GM18508 (cell line): Measurements from ENCODE around the gene APLP2.
"Not testable (repeated sequence)": the region's sequence is repeated elsewhere in the genome, so short reads cannot be mapped to it uniquely, and the experiment has no call there.

Source experiments
- ATAC-seq: cut with Tn5 transposase; IDR thresholded peaks from one replicate; pipeline ENCODE4 v1.9.1; 2021; ENCODE audit warnings: moderate number of reproducible peaks; ENCODE audit not compliant: insufficient read depth, unreplicated experiment

Gene APLP2

DNA sequence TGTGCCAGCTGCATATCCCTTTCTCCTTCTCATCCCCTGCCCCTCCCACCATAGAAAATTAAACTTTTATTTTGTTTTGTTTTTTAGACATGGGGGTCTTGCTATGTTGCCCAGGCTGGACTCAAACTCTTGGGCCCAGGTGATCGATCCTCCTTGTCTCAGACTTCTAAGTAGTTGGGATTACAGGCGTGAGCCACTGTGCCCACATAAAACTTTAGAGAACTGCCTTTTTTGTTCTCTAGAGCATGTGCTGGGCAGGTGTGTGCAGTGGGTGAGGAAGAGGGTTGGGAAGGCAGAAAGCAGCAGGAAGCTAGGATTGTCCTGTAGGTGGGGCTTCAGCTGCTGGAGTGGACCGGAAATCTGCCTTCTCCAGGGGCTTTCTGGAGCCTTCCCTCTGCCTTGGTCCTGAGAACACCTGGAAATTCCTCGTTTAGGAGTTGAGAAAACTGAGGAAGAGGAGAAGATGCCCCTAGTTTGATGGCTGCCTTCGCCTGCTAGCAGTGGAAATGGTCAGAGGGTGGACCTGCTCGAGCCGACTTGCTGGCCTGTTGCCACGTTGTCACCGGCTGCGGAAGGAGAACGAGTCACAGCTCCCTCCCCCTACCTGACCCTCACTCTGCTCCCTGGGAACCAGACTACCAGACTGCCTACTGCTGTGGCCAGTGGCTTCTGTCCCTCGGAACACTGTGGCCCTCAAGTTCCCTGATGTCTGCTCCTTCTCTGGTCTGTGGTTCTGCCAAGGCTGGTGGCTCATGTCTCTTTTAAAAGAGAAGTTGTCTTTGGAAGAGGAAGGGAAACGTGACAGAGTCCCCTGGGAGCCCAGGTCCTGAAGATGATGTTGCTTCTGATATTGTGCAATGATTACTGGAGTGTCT is 93.9 kb downstream of the APLP2 start:
- ATAC-seq: no peak

DNA sequence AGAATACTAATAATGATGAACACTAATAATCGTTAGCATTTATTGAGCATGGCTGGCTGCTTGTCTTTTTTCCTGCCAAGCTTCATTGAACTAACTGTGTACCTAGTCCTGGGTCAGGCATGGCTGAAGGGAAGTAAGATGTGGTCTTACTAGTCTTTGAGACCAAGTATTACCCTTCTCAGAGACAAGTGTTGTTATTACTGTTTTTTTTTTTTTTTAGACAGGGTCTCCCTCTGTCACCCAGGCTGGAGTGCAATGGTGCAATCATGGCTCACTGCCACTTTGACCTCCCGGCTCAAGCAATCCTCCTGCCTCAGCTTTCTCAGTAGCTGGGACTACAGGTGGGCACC is 94.5 kb downstream of the APLP2 start:
- no peak for ATAC-seq

DNA sequence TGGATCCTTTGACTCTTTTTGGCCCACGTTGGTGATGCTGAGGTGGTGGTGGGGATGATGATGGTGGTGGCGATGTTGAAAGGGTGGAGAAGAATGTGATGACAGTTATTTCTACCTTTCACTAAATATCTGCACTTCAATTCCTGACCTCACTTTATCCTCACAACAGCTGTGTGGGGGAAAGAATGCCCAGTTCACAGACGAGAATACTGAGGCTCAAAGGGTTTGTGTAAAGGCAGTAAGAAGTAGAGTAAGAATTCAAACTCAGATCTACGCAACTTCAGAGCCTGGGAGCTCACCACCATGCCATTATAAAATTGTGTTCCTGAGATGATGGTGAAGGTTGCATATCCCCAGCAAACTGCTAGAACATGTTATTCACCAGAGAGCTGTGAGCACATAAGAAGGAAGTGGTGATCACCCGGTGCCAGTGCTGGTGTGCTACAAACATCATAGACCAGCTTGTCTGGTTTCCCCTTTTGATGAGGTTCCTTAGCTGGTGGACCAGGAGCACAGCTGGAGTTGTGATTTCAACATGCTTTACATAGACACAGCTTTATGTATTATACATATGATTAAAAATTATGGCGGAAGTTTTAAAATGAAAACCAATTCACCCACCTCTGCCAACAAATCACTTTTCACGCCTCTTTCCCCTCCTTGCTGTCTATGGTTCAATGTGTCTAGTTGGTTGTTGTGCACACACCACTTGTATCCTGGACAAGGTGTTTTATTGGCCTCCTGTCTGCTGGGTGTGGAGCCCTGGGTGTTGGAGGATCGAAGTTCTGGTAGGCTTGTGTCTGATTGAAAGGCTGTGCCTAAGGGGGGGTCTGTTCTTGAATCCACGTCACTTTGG is 96.1 kb downstream of the APLP2 start:
- no peak for ATAC-seq

DNA sequence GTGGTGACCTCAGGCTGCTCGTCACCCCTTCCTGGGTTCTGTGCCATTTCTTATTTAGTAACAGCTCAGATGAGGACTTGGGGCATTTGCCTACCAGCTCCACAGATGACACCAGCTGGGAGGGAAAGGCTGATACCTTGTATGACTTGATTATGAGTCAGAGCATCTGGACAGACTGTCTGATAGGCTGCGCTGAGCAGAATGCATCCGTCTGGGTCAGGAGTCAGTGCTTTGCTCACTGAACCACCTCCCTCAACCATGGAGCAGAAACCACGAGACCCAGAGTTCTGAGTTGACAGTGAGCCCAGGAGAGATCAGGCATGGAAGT is 96.7 kb downstream of the APLP2 start:
- no peak for ATAC-seq

DNA sequence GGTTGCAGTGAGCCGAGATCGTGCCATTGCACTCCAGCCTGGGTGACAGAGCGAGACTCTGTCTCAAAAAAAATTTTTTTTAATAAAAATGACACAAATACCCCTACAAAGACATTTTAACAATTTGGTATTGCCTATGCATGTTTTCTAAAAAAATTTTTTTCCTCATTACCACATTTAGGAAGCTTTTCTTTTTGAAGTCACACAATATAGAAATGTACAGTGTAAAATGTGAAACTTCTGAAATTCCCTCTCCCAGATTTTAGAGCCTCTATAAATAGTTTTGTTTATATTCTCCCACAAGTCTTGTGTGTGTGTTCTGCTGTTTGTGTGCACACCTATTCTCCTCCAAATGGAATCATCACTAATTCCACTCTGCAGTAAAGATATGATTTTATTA is 97.5 kb downstream of the APLP2 start:
- no peak for ATAC-seq

DNA sequence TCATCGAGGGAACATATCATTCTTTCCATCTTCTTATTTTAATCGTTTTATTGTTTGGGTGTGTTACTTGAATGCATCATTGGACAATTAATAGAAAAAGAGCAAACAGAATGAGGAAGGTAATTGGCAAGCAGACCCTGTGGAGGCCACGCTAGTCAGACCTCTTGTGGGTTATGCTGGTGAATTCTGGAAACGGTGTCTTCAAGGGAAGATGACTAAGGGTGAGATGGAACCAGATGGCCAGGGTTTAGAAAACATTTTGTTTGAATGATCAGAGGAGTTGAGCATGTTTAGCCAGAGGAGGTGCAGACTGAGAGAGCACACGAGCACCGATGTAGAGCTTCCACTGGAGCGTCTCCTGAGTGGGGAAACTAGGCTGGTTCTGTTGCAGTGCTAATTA is 98.4 kb downstream of the APLP2 start:
- ATAC-seq: no peak

DNA sequence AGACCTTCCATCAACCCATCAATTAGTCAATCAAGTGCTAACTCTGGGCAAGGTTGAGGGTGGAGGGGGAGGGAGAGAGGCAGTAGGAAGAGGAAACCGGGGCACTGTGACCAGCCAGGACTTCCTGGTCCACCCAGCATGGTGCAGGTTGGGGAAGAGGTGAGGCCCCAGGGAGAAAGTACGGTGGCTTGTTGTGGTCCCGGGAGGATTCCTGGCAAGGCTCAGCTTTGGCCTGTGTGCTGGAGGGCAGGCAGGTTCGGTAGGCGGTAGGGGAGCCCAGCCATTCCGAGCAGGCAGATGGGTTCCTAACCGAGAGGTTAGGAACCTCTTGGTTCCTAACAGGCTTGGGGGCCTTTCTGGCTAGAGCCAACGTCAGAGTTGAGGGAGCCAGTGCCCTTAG is 100.7 kb downstream of the APLP2 start:
- ATAC-seq: no peak

DNA sequence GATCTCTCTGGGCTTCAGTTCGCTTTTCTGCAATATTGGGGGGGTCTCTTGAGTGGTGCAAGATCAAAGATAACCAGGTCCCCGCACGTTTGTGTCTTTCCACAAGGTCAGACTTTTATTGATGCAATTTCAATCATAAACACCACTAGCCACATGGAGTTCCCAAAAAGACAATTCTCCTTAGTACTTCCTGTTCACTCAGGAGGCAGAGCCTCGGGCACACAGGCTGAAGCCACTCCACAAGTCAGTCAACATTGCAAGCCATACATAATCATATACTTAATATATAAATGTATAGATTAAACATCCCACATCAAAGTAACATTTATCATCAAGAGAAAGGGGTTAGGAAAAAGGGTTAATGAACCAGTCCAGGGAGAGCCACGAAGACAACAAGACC is 101.8 kb downstream of the APLP2 start:
- no peak for ATAC-seq

DNA sequence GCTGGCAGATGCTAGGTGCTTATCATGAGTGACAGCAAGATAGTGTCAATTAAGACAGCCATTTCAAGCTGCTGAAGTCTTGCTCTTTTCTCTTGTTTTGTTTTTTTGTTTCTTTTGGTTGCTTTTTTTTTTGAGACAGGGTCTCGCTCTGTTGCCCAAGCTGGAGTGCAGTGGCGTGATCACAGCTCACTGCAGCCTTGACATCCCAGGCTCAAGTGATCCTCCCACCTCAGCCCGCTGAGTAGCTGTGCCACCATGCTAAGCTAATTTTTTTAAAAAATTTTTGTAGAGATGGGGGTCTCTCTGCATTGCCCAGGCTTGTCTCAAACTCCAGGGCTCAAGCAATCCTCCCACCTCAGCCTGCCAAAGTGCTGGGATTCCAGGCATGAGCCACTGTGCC is 102.3 kb downstream of the APLP2 start:
- not testable (repeated sequence) for ATAC-seq

DNA sequence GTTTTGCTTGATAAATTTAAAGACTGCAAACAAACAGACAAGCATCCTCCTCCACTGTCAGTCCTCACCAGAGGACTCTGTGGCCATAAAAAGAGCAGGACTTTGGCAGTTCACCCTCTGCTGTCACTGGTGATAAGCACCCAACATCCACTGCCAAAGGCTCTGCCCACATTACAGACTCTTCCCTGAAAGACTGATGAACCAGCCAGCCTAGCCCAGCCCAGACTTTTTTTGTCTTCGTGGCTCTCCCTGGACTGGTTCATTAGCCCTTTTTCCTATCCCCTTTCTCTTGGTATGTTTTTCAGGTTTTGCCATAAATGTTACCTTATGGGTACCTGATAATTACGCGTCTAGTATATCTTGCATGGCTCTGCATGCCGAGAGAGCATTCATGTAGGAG is 104.9 kb downstream of the APLP2 start:
- no peak for ATAC-seq

DNA sequence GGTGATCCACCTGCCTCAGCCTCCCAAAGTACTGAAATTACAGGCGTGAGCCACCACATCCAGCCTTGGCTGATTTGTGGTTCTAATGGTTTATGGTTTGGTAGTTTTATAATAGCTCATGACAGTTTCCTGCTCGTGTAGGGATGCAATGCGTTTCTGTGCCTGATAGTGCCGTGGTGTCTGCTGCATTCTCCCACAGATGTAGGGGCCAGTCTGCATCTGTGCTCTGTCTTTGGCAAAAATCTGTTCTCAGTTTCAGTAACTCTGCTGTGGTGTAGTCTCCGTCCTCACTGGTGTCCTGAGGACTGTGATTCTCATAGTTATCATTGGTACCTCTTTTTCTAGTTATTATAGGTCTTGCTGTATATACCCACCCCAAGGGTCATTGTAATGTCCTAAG is 106.2 kb downstream of the APLP2 start:
- no peak for ATAC-seq

DNA sequence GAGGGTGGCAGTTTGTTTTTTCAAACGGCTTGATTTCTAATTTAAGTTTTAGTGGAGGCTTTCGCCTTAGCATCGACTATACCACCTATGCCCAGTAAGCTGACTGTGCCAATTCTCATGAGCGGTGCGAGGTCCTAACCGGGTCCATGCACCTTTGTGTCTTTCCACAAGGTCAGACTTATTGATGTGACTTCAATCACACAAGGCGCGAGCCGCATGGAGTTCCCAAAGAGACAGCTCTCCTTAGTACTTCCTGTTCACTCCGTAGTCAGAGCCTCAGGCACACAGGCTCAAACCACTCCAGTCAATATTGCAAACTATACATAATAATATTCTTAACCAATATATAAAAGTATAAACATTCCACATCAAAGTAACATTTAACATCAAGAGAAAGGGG is 108.1 kb downstream of the APLP2 start:
- ATAC-seq: no peak

DNA sequence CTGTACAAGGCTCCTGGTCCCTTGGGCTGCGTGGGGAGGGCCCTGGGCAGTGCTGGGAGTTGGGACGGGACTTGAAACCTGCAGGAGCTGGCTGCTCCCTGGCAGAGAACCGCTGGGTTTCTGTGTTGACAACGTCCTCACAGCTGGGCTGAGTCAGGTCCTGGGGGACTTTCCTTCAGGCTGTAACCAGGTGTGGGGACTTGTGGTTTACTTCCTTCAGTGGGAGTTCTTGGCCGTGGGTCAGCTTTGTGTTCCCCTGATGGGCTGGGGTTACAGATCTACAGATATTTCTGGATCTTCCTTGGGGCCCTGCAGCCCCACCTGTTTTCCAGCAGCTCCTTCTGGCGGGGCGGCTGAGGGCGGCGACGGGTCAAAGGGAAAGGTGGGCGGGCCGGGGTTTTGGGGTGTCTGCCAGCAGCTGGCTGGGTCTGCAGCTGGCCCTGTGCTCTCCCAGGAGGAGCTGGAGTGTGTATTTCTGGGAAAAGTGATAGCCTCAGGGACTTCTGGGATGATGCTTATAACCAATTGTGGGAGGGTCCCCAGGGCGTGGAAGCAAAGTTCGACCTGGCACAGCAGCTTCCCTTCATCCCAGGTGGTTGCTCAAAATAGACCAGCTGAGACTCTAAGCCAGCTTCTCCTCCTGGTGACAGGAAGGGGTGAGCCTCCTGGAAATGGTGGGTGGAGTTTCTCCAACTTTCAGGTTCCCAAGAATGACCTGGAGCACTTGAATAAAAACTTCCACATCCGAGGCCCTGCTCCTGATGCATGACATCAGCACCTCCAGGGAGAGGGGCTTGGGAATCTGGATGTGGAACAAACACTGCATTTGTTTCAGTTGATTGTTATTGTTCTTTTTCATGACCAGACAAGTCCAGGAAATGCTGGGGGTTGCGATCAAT is 109.0 kb downstream of the APLP2 start:
- ATAC-seq: no peak

DNA sequence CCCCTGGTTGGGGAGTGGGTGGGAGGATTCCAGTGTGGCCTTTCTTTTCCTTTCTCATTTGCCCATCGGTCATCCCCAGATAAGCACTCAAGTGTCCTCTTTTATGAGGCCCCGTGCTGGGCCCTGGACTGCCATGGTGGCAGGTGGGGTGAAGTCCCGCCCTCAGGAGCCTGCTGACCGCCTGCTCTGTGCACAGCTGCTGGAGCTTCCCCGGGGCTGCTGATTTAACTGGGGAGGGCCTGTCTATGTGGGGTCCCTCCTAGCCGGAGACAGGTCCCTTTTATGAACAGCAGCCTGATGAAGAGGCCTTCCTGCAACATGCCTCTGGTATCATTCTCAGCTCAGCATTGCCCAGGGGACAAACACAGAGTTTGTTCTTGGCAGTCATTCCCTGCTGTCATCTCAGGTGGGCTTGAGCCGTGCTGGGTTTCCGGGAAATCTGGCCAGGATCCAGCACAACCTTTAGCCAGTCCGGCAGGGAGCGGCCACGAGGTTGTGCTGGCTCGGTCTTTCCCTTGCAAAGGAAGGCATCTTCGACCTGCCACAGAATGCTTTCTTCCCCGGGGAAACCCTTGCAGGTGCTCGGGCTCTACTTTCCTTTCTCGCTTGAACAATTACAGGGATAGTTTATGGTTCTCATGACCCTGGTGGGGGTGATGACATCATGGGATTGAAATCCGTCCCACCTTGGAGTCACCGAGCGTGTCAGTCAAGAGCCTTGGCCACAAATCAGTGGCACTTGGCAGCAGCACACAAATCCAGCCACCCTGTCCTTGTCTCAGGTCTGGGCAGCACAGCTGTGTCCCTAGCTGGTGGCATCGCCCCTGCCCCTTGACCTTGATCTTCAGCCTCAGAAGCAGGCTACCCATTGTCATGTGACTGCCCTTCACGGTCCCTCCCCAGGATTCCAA is 110.0 kb downstream of the APLP2 start:
- no peak for ATAC-seq

DNA sequence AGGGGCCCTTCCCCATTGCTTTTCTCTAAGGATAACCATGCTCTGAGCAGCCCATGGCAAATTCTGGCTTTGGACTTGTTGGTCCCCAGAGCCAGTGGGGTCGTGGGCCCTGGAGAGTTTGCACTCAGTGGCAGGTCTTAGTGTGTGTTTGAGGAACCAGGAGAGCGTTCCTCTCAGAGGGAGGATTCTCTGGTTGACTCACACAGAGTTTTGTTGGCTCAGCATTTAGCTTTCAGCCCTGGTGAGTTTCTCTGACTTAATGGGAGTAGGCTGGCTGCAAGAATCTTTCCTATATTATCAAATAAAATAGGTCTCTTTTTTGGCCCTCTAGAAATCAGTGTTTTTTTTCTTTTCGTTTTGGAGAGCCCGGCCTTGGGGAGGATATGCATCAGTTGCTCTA is 110.8 kb downstream of the APLP2 start:
- ATAC-seq: no peak

DNA sequence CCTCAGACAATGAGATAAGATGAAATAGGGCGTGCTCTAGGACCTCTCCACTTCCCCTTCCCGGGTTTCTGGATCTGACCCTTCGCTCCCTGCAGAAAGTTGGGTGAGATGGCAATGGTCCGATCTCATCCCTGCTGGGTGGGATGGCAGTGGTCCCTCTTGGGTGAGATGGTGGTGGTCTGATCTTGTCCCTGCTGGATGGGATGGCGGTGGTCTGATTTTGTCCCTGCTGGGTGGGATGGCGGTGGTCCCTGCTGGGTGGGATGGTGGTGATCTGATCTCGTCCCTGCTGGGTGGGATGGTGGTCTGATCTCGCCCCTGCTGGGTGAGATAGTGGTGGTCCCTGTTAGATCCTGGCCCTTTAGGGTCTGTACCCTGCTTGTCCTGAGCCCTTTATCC is 111.2 kb downstream of the APLP2 start:
- ATAC-seq: no peak

DNA sequence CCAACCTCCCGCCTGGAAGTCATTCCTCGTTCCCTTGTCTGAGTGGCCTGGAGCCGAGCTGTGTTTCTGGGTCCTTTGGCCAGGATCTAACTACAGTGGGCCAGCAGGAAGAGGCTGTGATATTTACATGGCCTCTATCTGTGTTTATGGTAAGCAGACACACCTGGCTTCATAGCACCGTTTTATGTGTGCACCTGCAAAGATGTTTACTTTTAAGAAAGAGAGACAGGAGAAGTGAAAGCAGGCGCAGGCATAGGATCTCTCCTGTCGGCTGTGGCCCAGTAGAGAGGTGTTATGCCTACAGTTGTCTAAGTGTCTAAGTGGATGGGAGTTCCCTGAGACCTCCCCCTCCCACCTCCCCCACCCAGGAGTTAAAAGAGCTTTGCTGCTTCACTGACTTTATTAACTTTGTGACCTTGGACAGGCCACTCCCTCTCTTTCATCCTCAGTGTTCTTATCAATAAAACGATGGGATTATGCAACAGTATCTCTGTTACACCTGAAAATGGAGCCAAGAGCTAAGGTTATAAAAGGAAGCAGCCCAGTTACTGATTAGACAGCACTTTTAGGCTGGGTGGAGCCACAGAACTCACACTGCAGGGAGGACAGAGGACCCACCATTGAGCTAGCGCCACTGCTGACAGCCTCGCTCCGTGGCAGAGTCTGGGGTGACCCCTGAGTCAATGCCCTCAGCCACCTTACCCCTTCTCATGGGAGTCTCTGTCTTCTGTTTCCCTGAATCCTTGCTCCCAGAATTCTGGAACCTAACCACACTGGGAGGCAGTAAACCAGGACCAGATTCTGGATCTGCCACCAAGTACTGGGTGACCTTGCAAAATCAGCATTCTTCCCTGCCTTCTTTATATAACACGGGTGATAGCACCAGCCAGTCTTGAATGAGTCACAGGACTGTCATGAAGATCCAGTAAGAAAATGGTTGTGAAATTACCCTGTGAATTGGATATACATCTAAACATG is 111.9 kb downstream of the APLP2 start:
- no peak for ATAC-seq

DNA sequence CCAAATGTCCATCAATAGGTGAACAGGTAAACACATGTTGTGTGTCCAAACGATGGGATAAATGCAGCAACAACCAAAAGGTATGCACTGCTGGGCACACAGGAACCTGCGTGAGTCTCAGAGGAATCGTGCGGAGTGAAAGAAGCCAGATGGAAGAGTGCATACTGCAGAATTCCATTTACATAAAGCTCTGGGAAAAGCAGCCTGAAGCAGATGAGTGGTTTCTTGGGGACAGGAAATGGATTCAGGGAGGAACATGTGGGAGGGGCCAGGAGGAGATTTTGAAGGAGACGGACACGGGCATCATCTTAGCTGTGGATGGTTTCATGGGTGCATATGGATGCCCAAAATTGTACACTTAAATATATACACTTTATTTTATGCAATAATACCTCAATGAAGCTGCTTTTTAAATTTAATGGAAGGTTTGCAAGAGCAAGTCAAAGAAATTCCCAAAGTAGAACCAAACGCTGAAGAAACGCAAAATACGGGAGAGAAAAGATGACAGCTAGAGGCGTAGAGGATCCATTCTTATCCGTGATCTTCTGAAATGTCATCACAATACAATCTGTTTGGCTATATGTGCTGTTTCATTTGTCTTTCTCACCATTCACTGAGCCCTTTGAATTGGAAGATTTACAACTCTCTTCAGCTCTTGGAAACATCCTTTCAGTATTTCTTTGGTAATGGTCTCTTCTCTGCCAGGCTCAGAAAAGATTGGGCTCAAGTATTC is 114.3 kb downstream of the APLP2 start:
- ATAC-seq: no peak
